GM23338 (cell line): ENCODE results near the gene DTNB.

ENCODE experiments used
- CREB1 ChIP-seq: fragments of 250-450 bp; sonication (Bioruptor Pico); IDR thresholded peaks from 2 replicates; pipeline ENCODE4 v1.5.0; 2020; ENCODE audit warnings: low read depth, mild to moderate bottlenecking, moderate library complexity
- CTCF ChIP-seq, 2 experiments: fragments of 200-600 bp in 1 of 2; sonication (generic) in 1 of 2; conservative IDR thresholded peaks; 2 replicates each; pipeline versions ENCODE4 v1.5.1 to v1.6.1; 2016 to 2017; ENCODE audit warnings: antibody characterized with exemption in 2 of 2, low read depth in 2 of 2, mild to moderate bottlenecking in 2 of 2, moderate library complexity in 1 of 2
- EZH2 ChIP-seq: fragments of 200-600 bp; sonication (generic); IDR thresholded peaks from one replicate; pipeline ENCODE4 v1.8.0; 2017; ENCODE audit warnings: antibody characterized with exemption, mild to moderate bottlenecking, low read depth; ENCODE audit not compliant: unreplicated experiment
- EZH2phosphoT487 ChIP-seq: fragments of 200-600 bp; sonication (generic); IDR thresholded peaks from one replicate; pipeline ENCODE4 v1.8.1; 2018; ENCODE audit warnings: antibody characterized with exemption; ENCODE audit not compliant: unreplicated experiment
- JUNB ChIP-seq: IDR thresholded peaks from one replicate; pipeline ENCODE4 v1.6.1; 2016; ENCODE audit warnings: antibody characterized with exemption; ENCODE audit not compliant: unreplicated experiment
- POLR2AphosphoS5 ChIP-seq: IDR thresholded peaks from 2 replicates; pipeline ENCODE4 v1.6.1; 2016; ENCODE audit warnings: antibody characterized with exemption, low read depth
- STAT1 ChIP-seq: IDR thresholded peaks from one replicate; pipeline ENCODE4 v1.6.1; 2016; ENCODE audit warnings: antibody characterized with exemption; ENCODE audit not compliant: unreplicated experiment
- ZNF114 ChIP-seq: fragments of 250-450 bp; sonication (Bioruptor Pico); IDR thresholded peaks from 2 replicates; pipeline ENCODE4 v1.5.0; 2020; ENCODE audit warnings: mild to moderate bottlenecking, moderate library complexity
- ZNF331 ChIP-seq: fragments of 250-450 bp; sonication (Bioruptor Pico); IDR thresholded peaks from 2 replicates; pipeline ENCODE4 v1.5.0; 2020; ENCODE audit warnings: low read depth, mild to moderate bottlenecking, moderate library complexity
- TF ChIP-seq, protein P1 (sequence below): IDR thresholded peaks from one replicate; pipeline ENCODE4 v1.6.1; 2018; ENCODE audit warnings: antibody characterized with exemption; ENCODE audit not compliant: unreplicated experiment

DNA sequence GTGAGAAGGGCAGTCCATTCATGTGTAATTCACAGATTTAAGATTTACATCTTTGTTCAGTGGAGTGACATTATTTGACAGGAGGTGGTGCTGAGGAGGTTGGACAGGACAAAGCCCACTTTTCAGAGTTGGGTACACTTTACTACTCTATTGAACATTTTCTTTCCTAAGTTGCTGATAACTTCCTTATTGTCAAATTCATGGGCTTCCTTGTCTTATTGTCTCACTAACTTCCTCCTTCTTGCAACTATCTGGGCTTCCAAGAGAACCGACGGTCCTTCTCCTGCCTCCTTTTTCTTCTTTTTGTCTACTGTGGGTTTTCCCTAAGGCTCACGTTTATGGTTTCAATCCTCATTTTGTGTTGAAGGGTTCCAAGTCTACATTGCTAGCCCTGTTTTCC is 263.9 kb downstream of the DTNB start:
- TF ChIP-seq EZH2 = no peak
- no peak for TF ChIP-seq CTCF (conservative IDR thresholded peaks at IDR 0.05; ENCODE audit: low read depth in 2 of 2)
- TF ChIP-seq JUNB = no peak
- TF ChIP-seq EZH2phosphoT487 = no peak
- TF ChIP-seq CREB1 (CRISPR knock-in tag) = no peak
- TF ChIP-seq POLR2AphosphoS5 = no peak
- no peak for TF ChIP-seq ZNF331 (CRISPR knock-in tag)
- TF ChIP-seq, protein P1, sequence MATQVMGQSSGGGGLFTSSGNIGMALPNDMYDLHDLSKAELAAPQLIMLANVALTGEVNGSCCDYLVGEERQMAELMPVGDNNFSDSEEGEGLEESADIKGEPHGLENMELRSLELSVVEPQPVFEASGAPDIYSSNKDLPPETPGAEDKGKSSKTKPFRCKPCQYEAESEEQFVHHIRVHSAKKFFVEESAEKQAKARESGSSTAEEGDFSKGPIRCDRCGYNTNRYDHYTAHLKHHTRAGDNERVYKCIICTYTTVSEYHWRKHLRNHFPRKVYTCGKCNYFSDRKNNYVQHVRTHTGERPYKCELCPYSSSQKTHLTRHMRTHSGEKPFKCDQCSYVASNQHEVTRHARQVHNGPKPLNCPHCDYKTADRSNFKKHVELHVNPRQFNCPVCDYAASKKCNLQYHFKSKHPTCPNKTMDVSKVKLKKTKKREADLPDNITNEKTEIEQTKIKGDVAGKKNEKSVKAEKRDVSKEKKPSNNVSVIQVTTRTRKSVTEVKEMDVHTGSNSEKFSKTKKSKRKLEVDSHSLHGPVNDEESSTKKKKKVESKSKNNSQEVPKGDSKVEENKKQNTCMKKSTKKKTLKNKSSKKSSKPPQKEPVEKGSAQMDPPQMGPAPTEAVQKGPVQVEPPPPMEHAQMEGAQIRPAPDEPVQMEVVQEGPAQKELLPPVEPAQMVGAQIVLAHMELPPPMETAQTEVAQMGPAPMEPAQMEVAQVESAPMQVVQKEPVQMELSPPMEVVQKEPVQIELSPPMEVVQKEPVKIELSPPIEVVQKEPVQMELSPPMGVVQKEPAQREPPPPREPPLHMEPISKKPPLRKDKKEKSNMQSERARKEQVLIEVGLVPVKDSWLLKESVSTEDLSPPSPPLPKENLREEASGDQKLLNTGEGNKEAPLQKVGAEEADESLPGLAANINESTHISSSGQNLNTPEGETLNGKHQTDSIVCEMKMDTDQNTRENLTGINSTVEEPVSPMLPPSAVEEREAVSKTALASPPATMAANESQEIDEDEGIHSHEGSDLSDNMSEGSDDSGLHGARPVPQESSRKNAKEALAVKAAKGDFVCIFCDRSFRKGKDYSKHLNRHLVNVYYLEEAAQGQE = no peak
- no peak for TF ChIP-seq ZNF114
- no peak for TF ChIP-seq STAT1
